GM21786 (cell line): Measurements from ENCODE around the gene CROCC.
"Not testable (repeated sequence)": the region's sequence is repeated elsewhere in the genome, so short reads cannot be mapped to it uniquely, and the experiment has no call there.

Experiments
- ATAC-seq: cut with Tn5 transposase; IDR thresholded peaks from one replicate; pipeline ENCODE4 v1.9.1; 2021; ENCODE audit not compliant: unreplicated experiment

The CROCC gene

GRCh38 chr1:16964169-16964568 is 42.4 kb downstream of the CROCC start:
- not testable (repeated sequence) for ATAC-seq

- no peak for ATAC-seq
Measured at GRCh38 chr1:16965486-16966067, 43.8 kb downstream of the CROCC start.

GRCh38 chr1:16966282-16966681 is 44.6 kb downstream of the CROCC start:
- ATAC-seq, result no peak

GRCh38 chr1:16967095-16967575 is 45.4 kb downstream of the CROCC start:
- ATAC-seq, result no peak

- ATAC-seq, result no peak
Measured at GRCh38 chr1:16967962-16968361, 46.2 kb downstream of the CROCC start.

- ATAC-seq, result no peak
Measured at GRCh38 chr1:16968372-16968771, 46.6 kb downstream of the CROCC start.

- ATAC-seq, result no peak
Measured at GRCh38 chr1:16969057-16969611, 47.4 kb downstream of the CROCC start.

- ATAC-seq, result no peak
Measured at GRCh38 chr1:16969651-16970050, 47.9 kb downstream of the CROCC start.

- no peak for ATAC-seq
Measured at GRCh38 chr1:16970132-16970910, 48.6 kb downstream of the CROCC start.

- no peak for ATAC-seq
Measured at GRCh38 chr1:16971341-16972188, 49.8 kb downstream of the CROCC start.

- no peak for ATAC-seq
Measured at GRCh38 chr1:16972189-16972895, 50.6 kb downstream of the CROCC start.

- ATAC-seq, result no peak
Measured at GRCh38 chr1:16973215-16973614, 51.5 kb downstream of the CROCC start.

GRCh38 chr1:16975211-16975610 is 53.5 kb downstream of the CROCC start:
- no peak for ATAC-seq

- no peak for ATAC-seq
Measured at GRCh38 chr1:16975838-16976237, 54.1 kb downstream of the CROCC start.

- ATAC-seq, result no peak
Measured at GRCh38 chr1:16976966-16977365, 55.2 kb downstream of the CROCC start.

GRCh38 chr1:16977377-16977776 is 55.6 kb downstream of the CROCC start:
- no peak for ATAC-seq

- ATAC-seq, result no peak
Measured at GRCh38 chr1:16978139-16978538, 56.4 kb downstream of the CROCC start.

- ATAC-seq, result no peak
Measured at GRCh38 chr1:16978567-16979474, 57.1 kb downstream of the CROCC start.

- no peak for ATAC-seq
Measured at GRCh38 chr1:16979475-16980327, 58.0 kb downstream of the CROCC start.
